Measurements from ENCODE around the gene NOTUM.
"Not testable (repeated sequence)": the region's sequence is repeated elsewhere in the genome, so short reads cannot be mapped to it uniquely, and the experiment has no call there.

Gene NOTUM

GRCh38 chr17:81922566-81923301 is 38.3 kb downstream of the NOTUM start:
- Histone ChIP-seq H3K27ac (ENCODE audit: low read length) (no peak overlapping the region), H3K27me3 (ENCODE audit: low read depth, low read length) (no peaks in the 10 kb centered on the region), H3K36me3 (ENCODE audit: control insufficient read depth in 1 of 2, insufficient read depth in 2 of 2, low read length in 2 of 2) (peaks cover 6 to 41% of the 10 kb centered on the region in 2 donors), H3K4me3 (ENCODE audit: low read depth in 1 of 2, low read length in 2 of 2) (peak overlapping the region in 1 of 2 donors; percentile 44), H3K9me3 (ENCODE audit: control insufficient read depth in 1 of 2, low read length in 2 of 2) (no peaks in the 10 kb centered on the region), H3K4me1 (ENCODE audit: control insufficient read depth in 1 of 2, insufficient read depth in 2 of 2, low read length in 2 of 2) (peaks cover 17 to 66% of the 10 kb centered on the region in 2 donors)

GRCh38 chr17:81921996-81922565 is 38.9 kb downstream of the NOTUM start:
- peaks cover 20 to 70% of the 10 kb centered on the region in 2 donors for H3K4me1 ChIP-seq (ENCODE audit: control insufficient read depth in 1 of 2, insufficient read depth in 2 of 2, low read length in 2 of 2)
- H3K27ac ChIP-seq (ENCODE audit: low read length) = no peak overlapping the region
- H3K27me3 ChIP-seq (ENCODE audit: low read depth, low read length) = no peaks in the 10 kb centered on the region
- H3K4me3 ChIP-seq (ENCODE audit: low read depth in 1 of 2, low read length in 2 of 2) = no peak overlapping the region
- peaks cover 6 to 41% of the 10 kb centered on the region in 2 donors for H3K36me3 ChIP-seq (ENCODE audit: control insufficient read depth in 1 of 2, insufficient read depth in 2 of 2, low read length in 2 of 2)
- H3K9me3 ChIP-seq (ENCODE audit: control insufficient read depth in 1 of 2, low read length in 2 of 2) = no peaks in the 10 kb centered on the region

- Histone ChIP-seq H3K4me3 (ENCODE audit: low read depth in 1 of 2, low read length in 2 of 2) (no peak overlapping the region), H3K27me3 (ENCODE audit: low read depth, low read length) (no peaks in the 10 kb centered on the region), H3K36me3 (ENCODE audit: control insufficient read depth in 1 of 2, insufficient read depth in 2 of 2, low read length in 2 of 2) (peaks cover 6 to 35% of the 10 kb centered on the region in 2 donors), H3K4me1 (ENCODE audit: control insufficient read depth in 1 of 2, insufficient read depth in 2 of 2, low read length in 2 of 2) (peaks cover 25 to 75% of the 10 kb centered on the region in 2 donors), H3K9me3 (ENCODE audit: control insufficient read depth in 1 of 2, low read length in 2 of 2) (no peaks in the 10 kb centered on the region), H3K27ac (ENCODE audit: low read length) (no peak overlapping the region)
These were observed 39.5 kb downstream of the NOTUM start for GRCh38 chr17:81921537-81921862.

- H3K4me1 ChIP-seq (ENCODE audit: control insufficient read depth in 1 of 2, insufficient read depth in 2 of 2, low read length in 2 of 2) = peaks cover 25 to 77% of the 10 kb centered on the region in 2 donors
- H3K36me3 ChIP-seq (ENCODE audit: control insufficient read depth in 1 of 2, insufficient read depth in 2 of 2, low read length in 2 of 2) = peaks cover 6 to 30% of the 10 kb centered on the region in 2 donors
- no peaks in the 10 kb centered on the region for H3K27me3 ChIP-seq (ENCODE audit: low read depth, low read length)
- no peak overlapping the region for H3K27ac ChIP-seq (ENCODE audit: low read length)
- H3K4me3 ChIP-seq (ENCODE audit: low read depth in 1 of 2, low read length in 2 of 2) = no peak overlapping the region
- H3K9me3 ChIP-seq (ENCODE audit: control insufficient read depth in 1 of 2, low read length in 2 of 2) = no peaks in the 10 kb centered on the region
These were observed 40.1 kb downstream of the NOTUM start for GRCh38 chr17:81920612-81921536.

GRCh38 chr17:81918832-81919545 is 42.0 kb downstream of the NOTUM start:
- Histone ChIP-seq H3K4me1 (ENCODE audit: control insufficient read depth in 1 of 2, insufficient read depth in 2 of 2, low read length in 2 of 2) (peaks cover 16 to 60% of the 10 kb centered on the region in 2 donors), H3K4me3 (ENCODE audit: low read depth in 1 of 2, low read length in 2 of 2) (no peak overlapping the region), H3K27ac (ENCODE audit: low read length) (peak overlapping the region; percentile 39), H3K9me3 (ENCODE audit: control insufficient read depth in 1 of 2, low read length in 2 of 2) (no peaks in the 10 kb centered on the region), H3K27me3 (ENCODE audit: low read depth, low read length) (no peaks in the 10 kb centered on the region), H3K36me3 (ENCODE audit: control insufficient read depth in 1 of 2, insufficient read depth in 2 of 2, low read length in 2 of 2) (peaks cover 21 to 48% of the 10 kb centered on the region in 2 donors)

- H3K4me1 ChIP-seq (ENCODE audit: control insufficient read depth in 1 of 2, insufficient read depth in 2 of 2, low read length in 2 of 2) = peaks cover 12 to 53% of the 10 kb centered on the region in 2 donors
These were observed 42.7 kb downstream of the NOTUM start for GRCh38 chr17:81918333-81918669.

GRCh38 chr17:81917565-81918332 is 43.2 kb downstream of the NOTUM start, which contains the start of gene SIRT7:
Gene SIRT7 (minus strand): TSS chr17:81918176. CDS start chr17:81918131, 45 bp downstream.
- Histone ChIP-seq H3K4me3 (ENCODE audit: low read depth in 1 of 2, low read length in 2 of 2) (peak within 1 kb of the TSS; percentile 72 to 80), H3K27me3 (ENCODE audit: low read depth, low read length) (no peaks in the 10 kb centered on the region), H3K36me3 (ENCODE audit: control insufficient read depth in 1 of 2, insufficient read depth in 2 of 2, low read length in 2 of 2) (peaks cover 30 to 59% of the 10 kb centered on the region in 2 donors), H3K9me3 (ENCODE audit: control insufficient read depth in 1 of 2, low read length in 2 of 2) (no peaks in the 10 kb centered on the region), H3K4me1 (ENCODE audit: control insufficient read depth in 1 of 2, insufficient read depth in 2 of 2, low read length in 2 of 2) (peaks cover 12 to 47% of the 10 kb centered on the region in 2 donors), H3K27ac (ENCODE audit: low read length) (peak within 1 kb of the TSS; percentile 39)

More at GRCh38 chr17:81918333-81918669, 42.7 kb downstream of the NOTUM start:
- H3K36me3 ChIP-seq (ENCODE audit: control insufficient read depth in 1 of 2, insufficient read depth in 2 of 2, low read length in 2 of 2) = peaks cover 28 to 55% of the 10 kb centered on the region in 2 donors
- H3K27ac ChIP-seq (ENCODE audit: low read length); H3K27me3 ChIP-seq (ENCODE audit: low read depth, low read length); H3K9me3 ChIP-seq (ENCODE audit: control insufficient read depth in 1 of 2, low read length in 2 of 2): not testable (repeated sequence)
- H3K4me3 ChIP-seq (ENCODE audit: low read depth in 1 of 2, low read length in 2 of 2) = peak overlapping the region in 1 of 2 donors; percentile 80

GRCh38 chr17:81916234-81917001 is 44.6 kb downstream of the NOTUM start:
- H3K9me3 ChIP-seq (ENCODE audit: control insufficient read depth in 1 of 2, low read length in 2 of 2) = no peaks in the 10 kb centered on the region
- peak overlapping the region in 1 of 2 donors; percentile 72 for H3K4me3 ChIP-seq (ENCODE audit: low read depth in 1 of 2, low read length in 2 of 2)
- peak overlapping the region; percentile 8 for H3K27ac ChIP-seq (ENCODE audit: low read length)
- H3K4me1 ChIP-seq (ENCODE audit: control insufficient read depth in 1 of 2, insufficient read depth in 2 of 2, low read length in 2 of 2) = peaks cover 12 to 41% of the 10 kb centered on the region in 2 donors
- H3K27me3 ChIP-seq (ENCODE audit: low read depth, low read length) = no peaks in the 10 kb centered on the region
- H3K36me3 ChIP-seq (ENCODE audit: control insufficient read depth in 1 of 2, insufficient read depth in 2 of 2, low read length in 2 of 2) = peaks cover 30 to 55% of the 10 kb centered on the region in 2 donors

- Histone ChIP-seq H3K27me3 (ENCODE audit: low read depth, low read length) (no peaks in the 10 kb centered on the region), H3K4me1 (ENCODE audit: control insufficient read depth in 1 of 2, insufficient read depth in 2 of 2, low read length in 2 of 2) (peaks cover 12 to 39% of the 10 kb centered on the region in 2 donors), H3K9me3 (ENCODE audit: control insufficient read depth in 1 of 2, low read length in 2 of 2) (no peaks in the 10 kb centered on the region), H3K27ac (ENCODE audit: low read length) (no peak overlapping the region), H3K36me3 (ENCODE audit: control insufficient read depth in 1 of 2, insufficient read depth in 2 of 2, low read length in 2 of 2) (peaks cover 30 to 44% of the 10 kb centered on the region in 2 donors), H3K4me3 (ENCODE audit: low read depth in 1 of 2, low read length in 2 of 2) (no peak overlapping the region)
These were observed 45.7 kb downstream of the NOTUM start for GRCh38 chr17:81915331-81915730.
